KMS-11 (cell line): ENCODE data around the gene PRKG1.
A peak's percentile ranks its signal among the peaks of the same experiment; 100 is the strongest.

ENCODE experiments used
- H2AFZ ChIP-seq: fragments of 200-600 bp; sonication (generic); 2 replicates; pipeline ENCODE4 v1.6.1; 2016; ENCODE audit warnings: antibody characterized with exemption, mixed run types, low read depth
- H3K27ac ChIP-seq: fragments of 200-600 bp; sonication (generic); 2 replicates; pipeline ENCODE4 v1.6.1; 2016; ENCODE audit warnings: mild to moderate bottlenecking, mixed run types
- H3K27me3 ChIP-seq: fragments of 200-600 bp; sonication (generic); 2 replicates; pipeline ENCODE4 v1.6.1; 2017; ENCODE audit warnings: mild to moderate bottlenecking, low read depth, mixed run types, moderate library complexity; ENCODE audit not compliant: insufficient read depth
- H3K36me3 ChIP-seq: fragments of 200-600 bp; sonication (generic); 2 replicates; pipeline ENCODE4 v1.6.1; 2017; ENCODE audit warnings: mild to moderate bottlenecking, mixed run types; ENCODE audit not compliant: insufficient read depth
- H3K4me1 ChIP-seq: fragments of 200-600 bp; sonication (generic); 2 replicates; pipeline ENCODE4 v1.6.1; 2016; ENCODE audit warnings: mild to moderate bottlenecking, low read depth, mixed run types; ENCODE audit not compliant: poor library complexity, severe bottlenecking
- H3K4me2 ChIP-seq: fragments of 200-600 bp; sonication (generic); 2 replicates; pipeline ENCODE4 v1.7.0; 2016; ENCODE audit warnings: mild to moderate bottlenecking, mixed run types
- H3K4me3 ChIP-seq: fragments of 200-600 bp; sonication (generic); IDR thresholded peaks from 2 replicates; pipeline ENCODE4 v1.6.1; 2017; ENCODE audit warnings: low read depth, low read length, mixed read lengths; ENCODE audit not compliant: insufficient read depth
- H3K79me2 ChIP-seq: fragments of 200-600 bp; sonication (generic); 2 replicates; pipeline ENCODE4 v1.6.1; 2016; ENCODE audit warnings: low read depth, mixed run types; ENCODE audit not compliant: insufficient read depth
- H3K9ac ChIP-seq: fragments of 200-600 bp; sonication (generic); 2 replicates; pipeline ENCODE4 v1.6.1; 2016; ENCODE audit warnings: mild to moderate bottlenecking, mixed run types
- H4K20me1 ChIP-seq: fragments of 200-600 bp; sonication (generic); 2 replicates; pipeline ENCODE4 v1.6.1; 2016; ENCODE audit warnings: mild to moderate bottlenecking, mixed run types; ENCODE audit not compliant: insufficient read depth
- CTCF ChIP-seq: fragments of 200-600 bp; sonication (generic); conservative IDR thresholded peaks from 2 replicates; pipeline ENCODE4 v1.6.1; 2017; ENCODE audit warnings: low read depth, mild to moderate bottlenecking, antibody characterized with exemption, low read length, moderate library complexity, mixed read lengths

The PRKG1 gene

GRCh38 chr10:51638737-51639136 is 564.5 kb downstream of the PRKG1 start:
- no peaks in the 10 kb centered on the region for H3K27me3 ChIP-seq
- no peak overlapping the region for H3K4me3 ChIP-seq
- H3K36me3 ChIP-seq = no peaks in the 10 kb centered on the region
- no peak overlapping the region for H3K27ac ChIP-seq
- TF ChIP-seq CTCF = 0 out of 2 replicates have a peak, but pooled peaks have one; percentile 13
- no peak overlapping the region for H2AFZ ChIP-seq
- no peaks in the 10 kb centered on the region for H3K4me1 ChIP-seq
- no peaks in the 10 kb centered on the region for H3K79me2 ChIP-seq
- H4K20me1 ChIP-seq = no peaks in the 10 kb centered on the region
- H3K4me2 ChIP-seq = no peak overlapping the region
- H3K9ac ChIP-seq = no peak overlapping the region

GRCh38 chr10:51640120-51640819 is 566.0 kb downstream of the PRKG1 start:
- Histone ChIP-seq H3K4me2 (no peak overlapping the region), H3K27me3 (no peaks in the 10 kb centered on the region), H3K36me3 (no peaks in the 10 kb centered on the region), H3K4me3 (no peak overlapping the region), H4K20me1 (no peaks in the 10 kb centered on the region), H3K79me2 (no peaks in the 10 kb centered on the region), H2AFZ (no peak overlapping the region), H3K4me1 (no peaks in the 10 kb centered on the region), H3K9ac (no peak overlapping the region), H3K27ac (no peak overlapping the region)
- no peak for TF ChIP-seq CTCF

- no peaks in the 10 kb centered on the region for H3K27me3 ChIP-seq
- H3K4me3 ChIP-seq = no peak overlapping the region
- H3K9ac ChIP-seq = no peak overlapping the region
- TF ChIP-seq CTCF = no peak
- no peaks in the 10 kb centered on the region for H4K20me1 ChIP-seq
- no peak overlapping the region for H2AFZ ChIP-seq
- H3K4me1 ChIP-seq = no peaks in the 10 kb centered on the region
- no peak overlapping the region for H3K4me2 ChIP-seq
- H3K36me3 ChIP-seq = no peaks in the 10 kb centered on the region
- H3K27ac ChIP-seq = no peak overlapping the region
- H3K79me2 ChIP-seq = no peaks in the 10 kb centered on the region
Measured at GRCh38 chr10:51642581-51642980, 568.3 kb downstream of the PRKG1 start.

GRCh38 chr10:51643734-51644133 is 569.4 kb downstream of the PRKG1 start:
- no peak overlapping the region for H3K27ac ChIP-seq

More at GRCh38 chr10:51643734-51644133, 569.4 kb downstream of the PRKG1 start:
- Histone ChIP-seq H3K27me3 (no peaks in the 10 kb centered on the region), H3K36me3 (no peaks in the 10 kb centered on the region), H3K9ac (no peak overlapping the region), H3K4me2 (no peak overlapping the region), H3K79me2 (no peaks in the 10 kb centered on the region), H2AFZ (no peak overlapping the region), H3K4me1 (no peaks in the 10 kb centered on the region), H4K20me1 (no peaks in the 10 kb centered on the region), H3K4me3 (no peak overlapping the region)
- TF ChIP-seq CTCF = no peak
